NCI-H146 treated with DMSO at 0.1 percent for 48 hours (cell line): ENCODE results near the gene SPA17.
A peak's percentile ranks its signal among the peaks of the same experiment; 100 is the strongest.

Source experiments
- DNase-seq: peaks from one replicate; lab custom pipeline; 2025; ENCODE audit not compliant: unreplicated experiment; lab: John Stamatoyannopoulos, UW

The SPA17 gene

DNA sequence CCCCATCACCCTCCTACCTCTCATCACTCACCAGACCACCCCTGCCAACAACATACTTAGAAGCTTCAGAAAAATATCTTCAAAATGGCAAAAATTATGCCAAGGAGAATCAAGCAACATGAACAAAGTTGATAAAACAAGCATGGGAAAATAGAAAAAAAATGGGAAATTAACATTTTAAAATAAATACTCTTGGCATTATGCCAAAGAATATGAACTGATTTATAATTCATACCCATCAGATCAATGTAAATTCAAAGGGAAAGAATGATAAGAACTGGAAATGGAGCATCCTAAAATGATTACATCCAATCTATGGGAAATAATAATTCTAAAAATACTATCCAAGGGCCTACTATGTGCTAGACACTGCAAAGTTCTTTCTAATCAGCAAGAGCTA, 12.2 kb upstream of the SPA17 start:
- DNase-seq = no peak

GRCh38 chr11:124662106-124662505, 11.6 kb upstream of the SPA17 start:
- DNase-seq = no peak

- DNase-seq = no peak
Observed at GRCh38 chr11:124663861-124664260, 9.8 kb upstream of the SPA17 start.

GRCh38 chr11:124667601-124668000, 6.1 kb upstream of the SPA17 start:
- no peak for DNase-seq

GRCh38 chr11:124669193-124669592, 4.5 kb upstream of the SPA17 start:
- DNase-seq = peak; percentile 37

DNA sequence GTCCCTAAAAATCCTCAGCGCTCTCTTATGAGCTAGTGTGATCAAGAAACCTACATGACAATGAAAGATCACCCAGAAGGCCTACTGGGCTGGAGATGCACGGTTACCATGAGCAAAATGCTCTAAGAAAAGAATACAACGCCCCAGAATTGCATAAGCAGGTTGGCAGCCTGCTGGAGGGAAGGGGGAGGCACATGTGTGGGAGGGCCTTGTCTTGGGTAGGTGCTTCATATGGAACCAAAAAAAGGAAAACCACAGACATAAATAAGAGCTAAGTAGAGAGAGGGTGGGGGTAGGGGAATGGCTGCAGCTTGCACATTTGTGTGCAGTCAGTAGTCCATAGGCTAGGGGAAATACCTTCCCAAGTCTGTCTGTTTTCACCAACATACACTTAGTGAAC, 3.0 kb upstream of the SPA17 start:
- DNase-seq = no peak

DNA sequence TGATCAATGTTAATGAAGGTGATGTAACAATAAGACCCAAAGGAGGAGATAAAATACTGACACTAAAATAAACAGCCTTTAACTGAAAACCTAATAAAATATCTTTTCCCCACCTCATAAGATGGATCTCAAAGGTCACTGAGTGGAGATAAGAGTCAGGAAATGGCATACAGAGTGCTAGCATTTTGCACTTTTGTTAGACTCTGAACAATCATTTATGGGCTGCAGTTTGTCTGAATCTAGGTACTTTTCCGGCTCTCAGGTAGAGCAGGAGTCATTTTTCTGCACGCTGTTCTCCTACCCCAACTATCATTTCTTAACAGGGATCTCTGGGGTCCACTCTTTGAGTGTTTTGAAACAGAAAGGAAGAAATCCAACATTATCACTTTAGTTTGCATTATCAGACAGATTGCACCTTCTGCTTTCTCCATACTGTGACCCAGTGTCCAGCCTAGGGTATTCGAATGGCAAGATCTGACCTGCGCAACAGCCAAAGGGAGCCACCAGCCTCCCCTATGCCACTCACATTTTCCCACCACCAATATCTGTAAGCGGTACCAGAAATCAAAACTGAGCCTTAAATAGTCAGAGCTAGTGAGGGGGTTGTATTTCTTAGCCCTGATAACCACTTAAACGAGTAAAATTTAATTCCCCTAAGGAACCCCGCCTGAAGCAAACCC, 1.0 kb upstream of the SPA17 start:
- no peak for DNase-seq

GRCh38 chr11:124674168-124674517, 439 bp downstream of the SPA17 start:
- no peak for DNase-seq

DNA sequence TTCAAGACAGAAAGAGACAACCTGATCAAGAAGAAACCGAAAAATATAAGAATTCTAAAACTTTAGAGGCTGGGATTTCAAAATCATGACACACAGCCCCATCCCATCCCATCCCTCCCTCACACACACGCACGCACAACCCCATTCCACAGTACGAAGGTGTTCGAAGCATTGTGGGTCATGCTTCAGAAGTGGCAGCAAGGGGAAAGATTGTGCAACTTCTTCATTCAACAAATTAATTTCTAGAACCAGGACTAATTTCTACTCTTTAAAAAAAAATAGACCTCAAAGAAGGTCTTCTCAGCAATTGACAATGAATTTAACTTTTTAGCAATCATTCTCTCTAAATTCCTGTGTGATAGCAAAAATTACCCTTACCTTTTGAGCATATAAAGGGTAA, 867 bp downstream of the SPA17 start:
- DNase-seq = no peak

DNA sequence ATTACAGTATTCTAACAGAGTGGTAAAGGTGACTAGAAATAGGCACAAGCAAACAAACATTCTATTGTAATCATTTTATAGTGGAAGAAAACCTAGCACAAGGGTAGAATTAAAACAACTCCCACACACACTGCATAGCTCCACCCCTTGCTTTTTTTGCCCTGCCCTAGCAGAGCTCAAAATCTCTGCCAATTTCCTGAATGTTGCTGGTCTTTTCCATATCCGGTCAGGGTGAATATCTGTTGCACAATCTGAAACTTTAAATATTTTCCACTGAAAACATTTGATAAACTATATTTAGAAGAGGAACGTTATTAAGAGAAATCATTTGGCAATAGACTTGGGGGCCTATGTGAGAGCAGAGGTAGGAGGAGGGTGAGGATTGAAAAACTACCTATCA, 2.7 kb downstream of the SPA17 start:
- DNase-seq = no peak

- no peak for DNase-seq
Observed at GRCh38 chr11:124678416-124678815, 4.7 kb downstream of the SPA17 start.

DNA sequence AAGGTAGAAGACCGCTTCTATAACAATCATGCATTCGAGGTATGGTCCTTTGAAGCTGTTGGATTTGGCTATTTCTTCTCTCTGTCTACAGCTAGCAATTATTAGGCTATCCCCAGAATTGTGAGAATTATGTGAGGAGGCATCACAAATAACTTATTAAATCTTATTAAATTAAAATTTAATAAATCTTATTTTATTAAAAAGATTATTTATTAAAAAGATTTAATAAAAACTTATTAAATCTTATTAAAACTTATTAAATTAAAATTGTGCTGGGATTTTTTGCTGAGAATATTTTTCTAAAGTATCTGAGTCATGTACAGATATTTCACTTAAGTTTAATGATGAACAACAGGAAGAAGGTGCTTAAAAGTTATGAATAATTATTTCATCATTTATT, 7.7 kb downstream of the SPA17 start:
- DNase-seq = no peak

- no peak for DNase-seq
Observed at GRCh38 chr11:124682443-124682842, 8.7 kb downstream of the SPA17 start.

GRCh38 chr11:124693142-124693541, 19.4 kb downstream of the SPA17 start:
- no peak for DNase-seq

GRCh38 chr11:124699547-124699946, 25.8 kb downstream of the SPA17 start:
- DNase-seq = no peak

DNA sequence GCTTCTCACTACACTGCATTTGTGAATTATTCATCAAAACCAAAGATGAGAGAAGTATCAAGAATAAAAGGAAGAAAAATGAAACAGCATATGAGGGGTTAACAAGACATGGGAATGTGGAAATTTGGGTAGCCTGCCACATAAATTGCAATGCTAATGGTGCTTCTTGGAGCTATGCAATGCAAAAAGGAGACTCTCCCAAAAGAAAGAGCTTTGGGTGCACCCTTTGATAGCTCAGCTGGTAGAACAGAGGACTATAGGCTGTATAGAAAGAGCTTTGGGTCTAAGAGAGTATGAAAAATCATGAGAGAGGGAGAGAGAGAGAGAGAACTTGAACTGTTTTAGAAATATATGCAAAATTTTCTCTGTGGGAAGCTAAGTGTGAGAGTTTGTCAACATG, 26.3 kb downstream of the SPA17 start:
- DNase-seq = no peak

DNA sequence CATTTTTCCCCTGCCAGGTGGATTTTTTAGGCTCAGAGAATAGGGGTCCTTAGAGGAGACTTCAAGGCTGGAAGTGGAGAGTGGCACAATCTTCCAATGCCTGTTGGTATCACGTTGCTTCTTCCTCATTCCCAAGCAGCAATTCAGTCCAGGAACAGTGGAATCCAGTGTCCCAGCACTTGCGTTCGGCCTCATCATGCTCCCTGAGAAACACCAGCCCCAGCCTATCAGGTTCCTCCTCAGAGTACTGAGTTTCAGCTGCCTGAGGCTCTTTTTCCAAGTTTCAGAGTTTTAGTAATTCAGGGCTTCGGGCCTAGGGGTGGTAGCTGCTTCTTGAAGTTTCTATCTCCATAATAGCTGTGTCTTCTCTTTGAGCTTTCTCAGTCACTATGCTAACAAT, 34.1 kb downstream of the SPA17 start:
- DNase-seq = no peak

DNA sequence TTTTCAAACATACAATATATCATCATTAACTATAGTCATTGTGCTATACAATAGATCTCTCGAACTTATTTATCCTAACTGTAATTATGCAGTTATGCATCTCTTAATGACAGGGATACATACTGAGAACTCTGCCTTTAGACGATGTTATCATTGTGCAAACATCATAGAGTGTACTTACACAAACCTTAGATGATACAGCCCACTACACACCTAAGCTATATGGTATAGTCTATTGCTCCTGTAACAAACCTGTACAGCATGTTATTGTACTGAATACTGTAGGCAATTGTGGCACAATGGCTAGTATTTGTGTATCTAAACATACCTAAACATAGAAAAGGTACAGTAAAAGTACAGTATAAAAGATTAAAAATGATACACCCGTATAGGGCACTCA, 38.7 kb downstream of the SPA17 start:
- no peak for DNase-seq

DNA sequence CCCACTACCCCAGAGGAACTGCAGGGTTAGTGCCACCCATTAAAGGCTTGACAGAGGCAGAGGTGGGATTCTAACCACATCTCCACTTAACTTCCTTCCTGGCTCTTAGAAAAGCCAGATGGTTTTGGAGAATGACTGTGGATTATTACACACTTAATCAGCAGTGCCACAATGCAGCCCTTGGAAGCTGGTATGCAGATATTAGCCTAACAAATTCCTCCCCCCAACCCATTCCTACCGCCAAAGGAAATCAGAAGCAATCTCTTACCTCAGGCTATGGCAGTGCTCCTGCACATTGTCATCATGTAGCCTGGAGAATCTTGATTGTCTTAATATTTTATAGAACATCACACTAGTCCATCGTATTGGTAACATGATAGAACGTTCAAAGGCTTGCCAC, 42.9 kb downstream of the SPA17 start:
- DNase-seq = no peak

- DNase-seq = no peak
Observed at GRCh38 chr11:124717421-124717785, 43.7 kb downstream of the SPA17 start.

GRCh38 chr11:124717786-124718651, 44.3 kb downstream of the SPA17 start:
- no peak for DNase-seq

DNA sequence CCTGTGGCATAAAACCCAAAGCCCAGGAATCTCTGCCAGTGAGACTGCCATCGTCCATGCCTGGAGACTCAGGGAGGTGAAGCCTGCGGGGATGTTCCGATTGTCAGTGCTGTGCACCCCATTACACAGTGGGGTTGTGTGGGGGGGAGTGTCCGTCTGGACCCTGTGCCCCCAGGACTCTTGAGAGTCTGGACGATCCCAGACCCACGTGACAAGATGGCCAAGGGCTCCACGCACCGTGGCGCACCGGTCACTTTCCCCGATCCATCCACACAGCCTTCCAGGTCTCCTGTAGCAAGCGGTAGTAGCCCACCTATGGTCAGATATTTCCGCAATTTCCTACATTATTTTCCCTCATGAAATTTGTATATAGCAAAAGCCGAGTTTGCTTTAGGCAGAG, 45.1 kb downstream of the SPA17 start:
- DNase-seq = no peak

DNA sequence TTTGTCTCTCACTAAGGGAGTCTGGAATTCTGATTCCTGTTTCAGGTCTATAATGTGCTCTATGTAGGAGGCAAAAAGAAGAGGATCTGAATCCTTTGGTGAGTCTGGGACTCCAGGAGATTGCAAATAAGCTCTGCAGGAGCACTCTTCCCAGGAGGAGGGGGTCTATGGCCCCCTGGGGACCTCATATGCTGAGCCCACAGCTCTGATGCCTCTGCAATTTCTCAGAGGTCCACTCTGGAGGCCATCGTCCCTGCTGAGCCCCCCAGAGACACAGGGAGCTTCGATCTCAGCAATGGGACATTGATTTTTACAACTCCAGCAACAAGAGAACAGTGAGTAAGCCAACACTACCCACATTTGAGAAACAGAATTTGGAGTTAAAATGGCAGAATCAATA, 45.8 kb downstream of the SPA17 start:
- DNase-seq = no peak
